VCaP (cell line): ENCODE data around the gene FGF8.

Experiments used
- H3K27ac ChIP-seq: fragments of 450-650 bp; 2 replicates; pipeline ENCODE4 v1.5.1; 2017
- CTCF ChIP-seq: fragments of 450-650 bp; conservative IDR thresholded peaks from 2 replicates; pipeline ENCODE4 v1.5.1; 2017; ENCODE audit warnings: mild to moderate bottlenecking, moderate library complexity

Gene FGF8

GRCh38 chr10:101758858-101759257, 17.1 kb downstream of the FGF8 start:
- no peak overlapping the region for H3K27ac ChIP-seq
- no peak for TF ChIP-seq CTCF

- H3K27ac ChIP-seq: no peak overlapping the region
- TF ChIP-seq CTCF: no peak
Observed at GRCh38 chr10:101752241-101752640, 23.7 kb downstream of the FGF8 start.

GRCh38 chr10:101749047-101750016, 26.6 kb downstream of the FGF8 start:
- TF ChIP-seq CTCF: no peak
- no peak overlapping the region for H3K27ac ChIP-seq

- no peak for TF ChIP-seq CTCF
Observed at GRCh38 chr10:101748496-101748895, 27.4 kb downstream of the FGF8 start.

GRCh38 chr10:101745074-101745696, 30.7 kb downstream of the FGF8 start:
- TF ChIP-seq CTCF: no peak
- H3K27ac ChIP-seq: no peak overlapping the region

More at GRCh38 chr10:101748496-101748895, 27.4 kb downstream of the FGF8 start:
- H3K27ac ChIP-seq: no peak overlapping the region

GRCh38 chr10:101744267-101744666, 31.6 kb downstream of the FGF8 start:
- no peak overlapping the region for H3K27ac ChIP-seq
- TF ChIP-seq CTCF: no peak

- no peak overlapping the region for H3K27ac ChIP-seq
- no peak for TF ChIP-seq CTCF
Observed at GRCh38 chr10:101741938-101742337, 34.0 kb downstream of the FGF8 start.
